GM21825 (cell line): ENCODE data around the gene PLB1.

Experiments
- ATAC-seq: cut with Tn5 transposase; IDR thresholded peaks from one replicate; pipeline ENCODE4 v1.9.1; 2021; ENCODE audit warnings: mild to moderate bottlenecking, moderate library complexity; ENCODE audit not compliant: unreplicated experiment

The PLB1 gene

DNA sequence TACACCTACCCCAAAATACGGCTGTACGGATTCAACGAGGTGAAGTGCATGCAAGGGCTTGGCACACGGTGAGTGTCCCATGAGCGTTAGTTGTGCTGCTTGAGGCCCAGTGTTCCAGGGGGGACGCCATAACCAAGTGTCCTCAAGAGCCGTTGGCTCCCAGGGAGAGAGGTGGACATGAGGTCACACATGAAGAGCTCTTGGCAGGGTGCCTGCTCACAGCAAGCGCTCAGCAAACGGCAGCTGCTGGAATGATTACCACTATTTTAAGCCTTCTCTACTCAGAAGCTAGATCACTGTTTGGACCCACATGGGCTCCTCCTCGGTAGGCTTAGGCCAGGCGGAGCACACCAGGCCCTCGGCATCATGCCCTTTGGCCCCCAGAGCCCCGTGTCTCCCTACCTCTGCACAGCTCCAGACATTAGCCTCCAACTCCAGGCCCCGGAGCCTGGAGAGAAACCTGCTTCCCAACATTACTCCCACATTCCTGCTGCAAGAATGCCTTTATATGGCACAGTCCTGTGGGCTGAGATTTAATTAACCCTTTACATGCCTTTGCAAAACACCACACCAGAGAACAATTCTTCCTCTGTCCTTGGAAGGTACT, 187.3 kb downstream of the PLB1 start:
- ATAC-seq: no peak

GRCh38 chr2:28684142-28684858, 188.4 kb downstream of the PLB1 start:
- no peak for ATAC-seq

DNA sequence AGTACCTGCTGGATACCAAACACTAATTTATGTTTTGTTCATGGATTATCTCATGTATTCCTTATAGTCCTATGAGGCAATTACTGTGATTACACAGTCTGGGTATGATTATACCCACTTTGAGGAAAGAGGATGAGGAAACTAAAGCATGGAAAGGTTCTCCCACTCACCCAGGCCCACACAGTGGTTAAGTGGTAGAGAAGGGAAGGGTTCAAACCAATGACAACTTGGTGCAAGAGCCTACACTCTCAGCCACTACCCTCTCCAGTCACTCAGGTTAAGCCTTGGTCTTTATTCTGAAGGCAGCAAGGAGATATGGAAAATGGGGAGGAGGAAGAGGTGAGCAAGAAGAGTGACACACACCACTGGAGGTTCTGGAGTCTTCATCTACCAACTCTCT, 191.3 kb downstream of the PLB1 start:
- no peak for ATAC-seq

DNA sequence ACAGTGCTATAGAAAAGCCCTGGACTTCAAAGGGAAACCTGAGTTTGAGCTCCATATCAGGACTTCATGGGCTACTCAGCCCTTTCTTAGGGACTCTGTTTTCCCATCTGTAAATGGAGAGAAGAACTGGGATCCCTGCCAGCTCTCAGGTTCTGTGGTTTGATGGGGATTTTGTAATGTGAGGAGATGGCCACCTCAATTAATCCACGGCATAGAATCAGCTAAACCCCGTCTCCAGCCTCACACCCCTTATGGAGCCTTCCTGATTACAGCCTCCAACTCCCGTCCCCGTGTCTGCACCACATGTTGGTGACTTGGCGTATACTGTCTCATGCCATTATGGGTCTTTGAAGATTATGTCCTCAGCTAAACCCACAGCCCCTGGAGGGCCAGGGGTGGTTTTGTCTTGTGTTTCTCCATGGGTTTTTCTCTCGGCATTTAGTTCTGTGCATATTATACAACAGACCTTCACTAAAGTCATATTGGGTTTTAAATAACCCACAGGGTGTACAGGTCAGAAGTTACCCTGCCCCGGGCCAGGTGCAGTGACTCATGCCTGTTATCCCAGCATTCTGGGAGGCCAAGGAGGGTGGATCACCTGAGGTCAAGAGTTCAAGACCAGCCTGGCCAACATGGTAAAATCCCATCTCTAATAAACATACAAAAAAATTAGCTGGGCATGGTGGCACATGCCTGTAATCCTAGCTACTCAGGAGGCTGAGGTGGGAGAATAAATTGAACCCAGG, 192.0 kb downstream of the PLB1 start:
- ATAC-seq: no peak

DNA sequence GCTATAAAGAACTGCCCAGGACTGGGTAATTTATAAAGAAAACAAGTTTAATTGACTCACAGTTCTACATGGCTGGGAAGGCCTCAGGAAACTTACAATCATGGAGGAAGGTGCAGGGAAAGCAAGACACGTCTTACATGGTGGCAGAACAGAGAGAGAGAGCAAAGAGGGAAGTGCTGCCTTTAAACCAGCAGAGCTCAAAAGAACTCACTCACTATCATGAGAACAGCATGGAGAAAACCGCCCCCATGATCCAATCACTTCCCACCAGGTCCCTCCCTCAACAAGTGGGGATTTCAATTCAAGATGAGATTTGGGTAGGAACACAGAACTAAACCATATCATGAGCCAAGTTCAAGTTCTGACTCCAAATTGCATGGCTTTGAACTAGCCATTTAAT, 193.0 kb downstream of the PLB1 start:
- ATAC-seq: no peak

- ATAC-seq: no peak
Measured at GRCh38 chr2:28689771-28690170, 193.9 kb downstream of the PLB1 start.

DNA sequence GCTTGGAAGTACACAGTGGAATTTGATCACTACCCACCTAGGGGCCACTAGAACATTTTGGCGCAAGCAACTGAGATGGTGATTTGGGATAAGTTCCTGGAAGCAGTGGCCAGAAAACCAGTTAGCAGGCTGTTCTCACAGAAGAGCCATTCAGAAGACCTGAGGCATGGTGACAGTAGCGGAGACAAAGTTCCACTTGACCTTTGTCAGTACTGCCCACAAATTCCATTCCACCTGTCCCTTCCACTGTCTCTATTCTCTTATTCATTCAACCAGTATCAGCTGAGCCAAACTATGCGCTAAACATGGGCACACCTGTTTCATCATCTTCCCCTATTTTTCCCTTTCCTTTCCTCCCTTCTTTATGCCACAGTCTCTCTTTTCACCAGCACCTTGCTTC, 196.6 kb downstream of the PLB1 start:
- ATAC-seq: no peak

DNA sequence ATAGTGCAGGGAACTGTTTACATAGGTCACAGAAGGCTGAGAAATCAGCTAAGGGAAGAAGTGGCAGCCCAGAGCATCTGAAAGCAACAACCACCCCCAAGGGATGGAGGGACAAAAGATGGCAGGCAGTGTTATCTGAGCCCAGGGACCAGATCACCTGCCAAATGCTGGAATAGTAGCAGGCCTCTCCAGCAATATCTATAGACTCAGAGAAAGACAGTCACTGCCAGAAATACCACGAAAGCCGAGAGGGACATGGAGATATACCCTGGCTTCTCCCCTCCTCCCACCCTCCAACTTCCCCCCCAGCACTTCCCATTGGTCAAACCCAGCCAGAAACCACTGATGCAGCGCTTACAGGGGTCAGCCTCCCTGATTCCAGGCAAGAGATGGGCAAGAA, 197.4 kb downstream of the PLB1 start:
- no peak for ATAC-seq
